Mucosa of rectum (tissue), 2 donors: ENCODE measurements around the gene SLC27A5.
"Not testable (repeated sequence)": the region's sequence is repeated elsewhere in the genome, so short reads cannot be mapped to it uniquely, and the experiment has no call there.

ENCODE experiments used
- H3K27ac ChIP-seq, 2 donors: one replicate each; pipeline ENCODE4 v1.7.0; 2013; ENCODE audit warnings: inconsistent platforms in 2 of 2, low read depth in 2 of 2, low read length in 2 of 2
- H3K27me3 ChIP-seq, 2 donors: one replicate each; pipeline ENCODE4 v1.7.0; 2013; ENCODE audit warnings: low read length in 2 of 2; ENCODE audit not compliant: control insufficient read depth in 2 of 2, insufficient read depth in 2 of 2
- H3K36me3 ChIP-seq, 2 donors: one replicate each; pipeline ENCODE4 v1.7.0; 2013; ENCODE audit warnings: low read length in 2 of 2; ENCODE audit not compliant: control insufficient read depth in 2 of 2, insufficient read depth in 2 of 2
- H3K4me1 ChIP-seq, 2 donors: one replicate each; pipeline ENCODE4 v1.7.0; 2013; ENCODE audit warnings: low read length in 2 of 2, mild to moderate bottlenecking in 1 of 2; ENCODE audit not compliant: control insufficient read depth in 2 of 2, insufficient read depth in 2 of 2
- H3K4me3 ChIP-seq, 2 donors: one replicate each; pipeline ENCODE4 v1.7.0; 2013; ENCODE audit warnings: low read length in 2 of 2
- H3K9ac ChIP-seq, 2 donors: one replicate each; pipeline ENCODE4 v1.7.0; 2013; ENCODE audit warnings: low read length in 2 of 2, low read depth in 1 of 2, mild to moderate bottlenecking in 1 of 2
- H3K9me3 ChIP-seq, 2 donors: one replicate each; pipeline ENCODE4 v1.7.0; 2013; ENCODE audit warnings: low read length in 2 of 2; ENCODE audit not compliant: control insufficient read depth in 2 of 2
- donor health status: healthy.
- donor health status: Normal muscosa, but diverticular disease.

SLC27A5 gene

DNA sequence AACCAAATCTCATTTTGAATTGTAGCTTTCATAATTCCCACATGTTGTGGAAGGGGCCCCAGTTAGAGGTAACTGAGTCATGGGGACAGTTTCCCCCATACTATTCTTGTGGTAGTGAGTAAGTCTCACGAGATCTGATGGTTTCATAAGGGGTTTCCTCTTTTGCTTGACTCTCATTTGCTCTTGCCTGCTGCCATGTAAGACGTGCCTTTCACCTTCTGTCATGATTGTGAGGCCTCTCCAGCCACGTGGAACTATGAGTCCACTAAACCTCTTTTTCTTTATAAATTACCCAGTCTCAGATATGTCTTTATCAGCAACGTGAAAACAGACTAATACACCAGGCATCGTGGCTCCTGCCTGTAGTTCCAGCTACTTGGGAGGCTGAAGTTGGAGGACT, 61.8 kb downstream of the SLC27A5 start:
- H3K9ac ChIP-seq, H3K4me1 ChIP-seq, H3K4me3 ChIP-seq, H3K9me3 ChIP-seq, H3K36me3 ChIP-seq, H3K27ac ChIP-seq, H3K27me3 ChIP-seq: not testable (repeated sequence)

DNA sequence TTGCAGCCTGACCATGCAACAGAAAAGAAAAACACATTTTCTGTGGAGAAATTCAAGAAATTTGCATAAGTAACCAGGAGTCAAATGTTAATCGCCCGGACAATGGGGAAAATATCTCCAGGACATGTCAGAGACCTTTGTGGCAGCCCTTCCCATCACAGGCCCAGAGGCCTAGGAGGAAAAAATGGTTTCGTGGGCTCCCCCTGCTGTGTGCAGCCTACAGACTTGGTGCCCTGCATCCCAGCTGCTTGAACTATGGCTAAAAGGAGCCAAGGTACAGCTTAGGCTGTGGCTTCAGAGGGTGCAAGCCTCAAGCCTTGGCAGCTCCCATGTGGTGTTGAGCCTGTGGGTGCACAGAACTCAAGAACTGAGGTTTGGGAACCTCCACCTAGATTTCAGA, 62.9 kb downstream of the SLC27A5 start:
- H3K4me3 ChIP-seq, H3K36me3 ChIP-seq: not testable (repeated sequence)

More for the DNA sequence above, 62.9 kb downstream of the SLC27A5 start:
- not testable (repeated sequence) for H3K27me3 ChIP-seq, H3K9me3 ChIP-seq, H3K27ac ChIP-seq, H3K9ac ChIP-seq, H3K4me1 ChIP-seq
